Hematopoietic multipotent progenitor cell treated with erythropoietin and hydrocortisone succinate and interleukin-3 and kit ligand, for 8 days (in vitro differentiated cells): ENCODE results near the gene KRT39.
"Not testable (repeated sequence)": the region's sequence is repeated elsewhere in the genome, so short reads cannot be mapped to it uniquely, and the experiment has no call there.

Experiments used
- DNase-seq: peaks from one replicate; pipeline ENCODE4 v3.0.0-alpha.2; 2015

KRT39 gene

DNA sequence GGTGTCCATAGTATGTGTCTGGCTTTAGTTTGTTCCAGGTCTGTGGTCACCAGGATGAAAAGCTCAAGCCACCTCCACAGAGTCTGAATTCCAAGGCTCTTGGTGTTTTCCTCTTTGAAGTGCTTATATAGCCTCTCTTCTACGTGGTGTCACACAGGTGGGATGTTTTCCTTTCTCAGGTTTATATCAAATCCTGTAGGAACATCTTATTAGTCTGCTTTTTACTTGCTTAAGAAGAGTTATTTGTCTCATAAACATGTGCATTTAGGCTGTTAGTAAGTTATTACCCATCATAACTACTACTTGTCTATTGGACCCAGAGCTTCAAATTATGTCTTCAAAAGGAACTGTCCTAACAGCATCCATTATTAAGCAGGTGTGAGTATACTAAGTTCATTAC is at the start of gene KRT39:
KRT39 (minus strand) TSS at position 101 of the 400 bp plus-strand sequence; CDS start at position 9, 92 bp downstream.
- no peak for DNase-seq

DNA sequence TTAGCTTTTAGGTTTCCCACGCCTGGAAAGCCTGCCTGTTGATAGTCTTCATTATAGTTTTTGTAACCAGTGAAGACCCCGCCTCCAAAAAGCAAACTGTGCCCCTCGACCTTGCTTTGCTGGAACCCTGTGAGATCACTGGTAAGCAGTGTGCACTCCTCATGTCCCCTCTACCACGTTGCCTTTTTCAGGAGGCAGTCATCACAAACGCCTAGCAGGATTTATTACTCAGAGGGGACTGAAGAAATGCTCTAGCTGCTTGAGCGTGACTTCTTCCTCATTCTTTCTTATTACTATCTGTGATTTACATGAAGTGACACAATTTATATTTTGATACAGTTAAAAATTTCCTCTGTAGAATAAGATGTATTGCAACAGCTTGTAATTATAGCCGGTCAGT is 48.7 kb upstream of the KRT39 start:
- DNase-seq = no peak

DNA sequence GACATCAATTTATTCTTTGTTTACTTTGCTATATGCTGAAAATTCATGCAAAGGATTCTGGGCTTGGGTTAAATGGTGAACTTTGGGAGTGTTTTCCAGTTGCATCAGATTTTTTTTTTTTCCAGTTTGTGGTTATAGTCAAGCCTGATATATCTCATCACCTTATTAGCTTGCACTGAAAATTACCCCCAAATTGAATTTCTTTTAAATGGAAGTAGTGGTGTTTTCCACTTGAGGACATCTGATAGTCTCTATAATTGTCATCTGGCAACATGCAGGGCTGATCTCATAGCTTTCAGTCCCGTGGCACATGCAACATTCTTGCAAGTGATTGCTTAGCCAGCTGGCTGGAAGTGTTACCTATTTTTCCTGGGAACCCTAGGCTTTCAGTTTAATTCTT is 46.9 kb upstream of the KRT39 start:
- DNase-seq = no peak

DNA sequence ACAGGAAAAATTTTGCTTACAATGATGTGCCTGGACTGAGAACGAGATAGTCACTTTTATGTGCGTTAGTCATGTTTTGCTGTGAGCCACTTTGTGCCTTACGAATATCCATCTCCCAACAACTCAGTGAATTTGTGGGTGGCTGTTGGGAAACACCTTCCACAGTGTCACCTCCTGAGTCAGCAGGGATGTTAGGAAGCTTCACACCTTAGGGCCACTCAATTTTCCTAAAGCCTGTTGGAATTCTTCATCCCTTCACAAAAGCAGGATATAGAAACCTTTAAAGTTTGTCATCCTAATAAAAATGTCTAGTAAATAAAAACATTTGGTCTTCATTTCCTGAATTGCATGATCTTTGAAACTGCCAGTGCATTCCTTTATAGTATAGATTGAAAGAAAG is 46.4 kb upstream of the KRT39 start:
- no peak for DNase-seq

DNA sequence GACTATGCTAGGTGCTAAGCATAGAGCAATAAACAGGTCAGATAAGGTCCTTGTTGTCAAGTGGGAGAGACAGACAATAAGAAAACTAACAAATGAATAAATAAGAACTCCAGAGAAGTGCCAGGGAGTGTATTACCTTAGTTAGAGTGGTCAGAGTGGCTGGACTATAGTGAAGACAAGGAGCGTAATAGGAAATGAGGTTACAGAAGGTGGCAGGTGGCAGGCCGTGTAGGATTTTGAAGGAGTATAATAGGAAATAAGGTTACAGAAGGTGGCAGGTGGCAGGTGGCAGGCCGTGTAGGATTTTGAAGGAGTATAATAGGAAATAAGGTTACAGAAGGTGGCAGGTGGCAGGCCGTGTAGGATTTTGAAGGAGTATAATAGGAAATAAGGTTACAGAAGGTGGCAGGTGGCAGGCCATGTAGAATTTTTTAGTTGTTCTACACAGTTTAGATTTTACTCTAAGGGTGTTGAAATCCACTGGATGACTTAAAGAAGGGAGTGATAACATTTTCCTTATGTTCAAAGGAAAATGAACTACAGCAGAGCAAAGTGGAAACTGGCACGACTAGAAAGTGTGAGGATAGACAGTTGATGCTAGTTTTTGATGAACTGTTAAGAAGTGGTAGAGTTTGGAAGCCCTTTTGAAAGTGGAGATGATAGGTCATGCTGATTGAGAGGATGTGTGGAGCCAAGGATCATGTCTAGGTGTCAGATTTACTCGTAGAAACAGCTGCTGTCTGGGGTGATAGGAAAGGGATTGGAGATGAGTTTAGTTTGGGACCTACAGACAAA is 45.8 kb upstream of the KRT39 start:
- DNase-seq = no peak

DNA sequence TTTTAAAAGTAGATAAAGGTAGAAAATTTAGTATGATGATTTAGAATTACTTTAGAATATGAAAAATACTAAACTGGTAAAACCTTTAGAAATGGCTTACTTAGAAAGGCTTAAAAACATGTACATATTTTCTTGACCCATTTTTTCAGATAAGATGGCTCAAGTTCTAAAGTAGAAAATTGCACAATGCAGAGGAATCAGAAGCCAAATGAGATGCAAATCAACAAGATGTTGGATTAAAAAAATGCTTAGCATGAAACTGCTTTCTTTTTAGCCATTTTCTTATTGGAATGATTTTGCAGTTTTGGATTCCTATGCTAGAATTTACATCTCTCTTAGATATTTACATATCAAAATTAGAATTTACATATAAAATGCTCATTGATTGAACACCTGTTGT is 43.7 kb upstream of the KRT39 start:
- DNase-seq = no peak

DNA sequence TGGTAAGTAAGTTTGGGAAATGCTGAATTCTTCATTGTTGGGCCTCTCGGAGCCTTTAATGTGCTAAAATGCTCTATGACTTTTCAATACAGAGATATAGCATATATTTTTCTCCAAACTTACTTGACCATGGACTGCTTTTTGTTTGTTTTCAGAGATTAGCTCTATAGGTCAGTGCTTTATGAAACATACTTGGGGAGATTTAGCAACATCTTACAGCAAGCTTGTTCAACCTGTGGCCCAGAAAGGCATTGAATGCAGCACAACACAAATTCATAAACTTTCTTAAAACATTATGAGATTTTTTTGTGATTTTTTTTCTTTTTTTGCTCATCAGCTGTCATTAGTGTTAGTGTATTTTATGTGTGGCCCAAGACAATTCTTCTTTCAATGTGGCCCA is 43.2 kb upstream of the KRT39 start:
- no peak for DNase-seq

DNA sequence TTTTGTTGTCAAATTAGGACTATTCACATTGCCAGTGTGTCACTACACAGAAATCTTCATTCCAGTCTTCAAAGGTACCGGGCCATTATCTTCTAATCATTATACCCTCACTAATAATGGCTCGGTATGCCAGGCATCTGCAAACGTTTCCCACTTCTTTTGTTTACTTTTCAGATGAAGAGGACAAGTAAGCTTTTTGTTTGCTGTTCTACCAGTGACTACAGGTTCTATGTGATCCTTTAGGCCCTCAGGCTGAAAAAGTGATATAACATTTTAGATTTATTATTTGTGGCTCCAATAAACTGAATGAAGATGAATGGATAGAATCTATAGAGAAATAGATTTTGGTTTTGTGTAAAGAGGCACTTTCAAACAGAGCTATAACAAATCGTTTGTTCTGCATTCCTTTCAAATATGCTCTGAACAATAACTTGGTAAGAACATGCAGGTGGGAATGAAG is 42.6 kb upstream of the KRT39 start:
- no peak for DNase-seq

DNA sequence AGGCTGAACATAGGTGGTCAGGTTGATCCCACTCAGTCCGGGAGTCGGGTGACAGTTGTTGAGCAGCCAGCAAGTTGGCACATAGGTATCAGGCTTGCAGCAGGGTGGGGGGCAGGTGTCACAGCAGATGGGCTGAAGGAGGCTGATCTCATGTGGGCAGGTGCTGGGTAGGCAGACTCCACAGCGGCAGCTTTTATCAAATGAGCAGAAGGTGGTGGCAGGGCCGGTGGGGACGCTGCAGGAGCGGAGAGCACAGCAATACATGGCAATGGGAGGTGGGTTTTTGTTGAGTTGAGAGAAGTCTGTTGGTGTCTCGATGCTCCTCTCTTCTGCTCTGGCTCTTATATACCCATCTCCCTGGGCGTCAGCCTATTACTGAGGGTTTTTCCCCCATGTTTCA is 42.1 kb upstream of the KRT39 start, which contains the start of gene KRTAP3-1:
KRTAP3-1 (minus strand) TSS at position 318 of the 400 bp plus-strand sequence; CDS start at position 264, 54 bp downstream.
- DNase-seq = no peak

DNA sequence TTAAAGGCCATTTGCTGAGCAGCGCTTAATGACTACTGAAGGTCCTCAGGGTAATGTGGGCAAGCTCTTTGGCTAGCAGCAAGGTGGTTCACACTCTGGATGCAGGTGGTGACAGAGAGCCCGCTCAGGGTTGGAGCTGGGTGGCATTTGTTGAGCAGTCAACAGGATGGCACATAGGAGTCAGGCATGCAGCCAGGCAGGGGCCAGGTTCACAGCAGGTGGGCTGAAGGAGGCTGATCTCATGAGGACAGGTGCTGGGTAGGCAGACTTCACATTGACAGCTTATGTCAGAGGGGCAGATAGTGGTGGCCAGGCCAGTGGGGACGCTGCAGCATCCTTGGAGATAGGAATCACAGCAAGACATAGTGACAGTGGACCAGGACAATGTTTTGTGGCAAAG is 37.6 kb upstream of the KRT39 start:
- no peak for DNase-seq

DNA sequence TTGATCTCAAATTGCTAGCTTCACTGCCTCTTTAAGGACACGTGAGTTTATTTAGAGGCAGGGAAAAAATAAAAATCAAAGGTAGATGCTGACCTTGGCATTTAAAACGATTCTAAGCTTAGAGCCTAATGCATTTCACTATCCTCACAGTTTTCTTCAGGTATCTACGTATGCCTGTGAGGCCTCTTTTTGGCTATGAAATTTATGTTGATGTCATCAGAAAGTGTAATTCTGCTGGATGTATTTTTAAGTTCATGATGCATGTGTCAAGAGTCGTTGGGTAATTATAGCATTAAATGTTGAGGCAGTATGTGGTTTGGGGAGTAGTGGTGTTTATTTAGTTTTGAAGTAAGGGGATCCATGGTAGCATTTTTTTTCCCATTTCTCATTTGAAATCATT is 37.2 kb upstream of the KRT39 start:
- DNase-seq = no peak

DNA sequence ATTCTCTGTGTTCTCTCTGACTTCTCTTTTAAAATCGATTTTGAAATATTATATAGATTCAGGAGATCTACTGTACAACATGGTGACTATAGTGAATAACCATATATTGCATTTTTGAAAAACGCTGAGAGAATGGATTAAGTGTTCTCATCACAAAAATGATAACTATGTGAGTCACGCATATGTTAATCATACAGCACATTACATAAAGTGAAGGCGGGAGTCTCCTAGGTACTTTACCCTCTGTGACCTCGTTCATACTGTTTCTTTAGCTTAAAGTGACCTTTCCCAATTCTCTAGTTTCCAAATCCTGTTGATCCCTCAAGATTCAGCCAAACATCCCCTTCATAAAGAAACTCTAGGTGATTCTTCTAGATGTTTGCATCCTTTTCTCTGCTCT is 36.1 kb upstream of the KRT39 start:
- no peak for DNase-seq

DNA sequence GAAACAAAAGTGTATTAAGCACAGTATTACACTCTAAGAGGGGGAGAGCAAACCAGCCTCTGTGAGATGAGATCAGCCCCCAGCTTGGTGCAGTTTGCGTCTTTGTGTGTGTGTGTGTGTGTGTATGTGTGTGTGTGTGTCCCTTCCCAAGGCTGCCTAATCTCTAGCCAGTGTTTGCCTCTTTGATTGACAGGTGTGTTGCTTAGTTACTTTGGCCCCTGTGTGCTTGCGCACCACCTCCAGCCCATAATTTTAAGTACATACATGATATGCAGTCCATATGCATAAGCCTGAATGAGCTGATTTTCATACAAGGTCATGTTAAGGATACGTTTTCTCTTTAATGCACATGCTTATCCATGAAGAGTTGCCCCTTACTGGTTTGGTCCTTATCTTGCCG is 35.0 kb upstream of the KRT39 start:
- no peak for DNase-seq

DNA sequence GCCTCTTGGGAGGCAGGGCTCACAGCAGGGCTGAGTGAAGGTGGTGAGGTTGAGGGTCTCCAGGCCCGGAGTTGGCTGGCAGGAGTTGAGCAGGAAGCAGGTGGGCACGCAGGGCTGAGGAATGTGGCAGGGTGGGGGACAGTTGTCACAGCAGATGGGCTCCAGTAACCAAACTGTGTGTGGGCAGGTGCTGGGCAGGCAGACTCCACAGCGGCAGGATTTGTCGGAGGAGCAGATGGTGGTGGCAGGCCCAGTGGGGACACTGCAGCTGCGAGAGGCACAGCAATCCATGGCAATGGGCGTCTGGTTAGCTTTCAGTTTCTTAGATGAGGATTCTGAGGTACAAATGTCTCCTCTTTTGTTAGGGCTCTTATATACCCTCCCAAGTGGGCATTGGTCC is 32.8 kb upstream of the KRT39 start, which contains the start of gene KRTAP3-2:
KRTAP3-2 (minus strand) TSS at position 344 of the 400 bp plus-strand sequence; CDS start at position 291, 53 bp downstream.
- DNase-seq = not testable (repeated sequence)

DNA sequence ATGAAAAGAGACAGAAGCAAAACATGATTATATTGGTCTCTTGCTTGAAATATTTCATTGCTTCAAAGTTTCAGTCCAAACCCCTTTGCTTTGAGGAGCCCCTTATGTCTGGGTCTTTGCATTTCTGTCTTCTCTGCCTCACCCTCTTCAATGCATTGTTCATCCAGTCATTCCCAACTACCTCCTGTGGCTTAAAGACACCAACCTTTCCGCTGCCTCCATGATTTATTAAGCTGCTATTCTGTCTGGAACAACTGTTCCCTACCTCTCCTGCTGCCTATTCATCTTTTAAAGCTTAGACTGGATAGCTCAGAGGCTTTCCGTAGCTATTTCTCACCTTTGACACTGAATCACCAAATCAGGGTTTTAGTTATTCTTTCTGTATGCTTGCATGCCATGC is 30.6 kb upstream of the KRT39 start:
- DNase-seq = no peak

DNA sequence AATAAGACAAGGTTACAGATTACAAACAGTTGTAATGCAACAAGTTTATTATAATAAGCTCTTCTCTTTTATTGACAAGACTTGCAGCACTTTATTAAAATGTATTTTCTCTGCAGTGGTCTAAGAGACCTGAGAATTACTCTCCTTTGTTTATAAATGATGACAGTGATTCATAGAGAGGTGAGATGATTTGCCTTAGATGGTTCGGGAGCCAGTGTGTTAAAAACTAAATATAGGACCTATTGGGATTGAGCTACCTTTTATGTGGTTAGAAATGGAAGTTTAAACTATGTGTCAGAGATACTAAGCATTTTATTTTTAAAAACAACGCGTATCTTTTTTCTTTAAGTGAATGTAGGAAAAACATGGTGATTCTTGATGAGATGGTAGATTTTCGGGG is 30.1 kb upstream of the KRT39 start:
- DNase-seq = no peak

DNA sequence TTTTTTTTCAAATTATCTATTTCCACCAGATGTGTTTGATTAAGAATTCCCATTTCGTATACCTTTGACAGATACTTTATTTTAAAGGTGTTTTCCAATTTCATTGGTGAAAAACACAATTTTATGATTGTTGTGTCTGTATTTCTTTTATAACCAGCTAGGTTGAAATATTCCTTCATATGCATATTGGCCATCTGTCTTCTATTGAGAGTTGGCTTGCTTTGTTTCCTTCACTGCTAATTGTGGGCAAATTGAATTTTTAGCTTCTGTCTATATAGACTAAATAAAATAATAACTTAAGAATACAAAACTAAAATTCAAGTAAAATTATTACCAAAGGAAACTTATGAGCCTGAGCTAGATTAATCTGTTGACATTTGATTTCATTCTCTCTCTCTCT is 28.4 kb upstream of the KRT39 start:
- DNase-seq = no peak

DNA sequence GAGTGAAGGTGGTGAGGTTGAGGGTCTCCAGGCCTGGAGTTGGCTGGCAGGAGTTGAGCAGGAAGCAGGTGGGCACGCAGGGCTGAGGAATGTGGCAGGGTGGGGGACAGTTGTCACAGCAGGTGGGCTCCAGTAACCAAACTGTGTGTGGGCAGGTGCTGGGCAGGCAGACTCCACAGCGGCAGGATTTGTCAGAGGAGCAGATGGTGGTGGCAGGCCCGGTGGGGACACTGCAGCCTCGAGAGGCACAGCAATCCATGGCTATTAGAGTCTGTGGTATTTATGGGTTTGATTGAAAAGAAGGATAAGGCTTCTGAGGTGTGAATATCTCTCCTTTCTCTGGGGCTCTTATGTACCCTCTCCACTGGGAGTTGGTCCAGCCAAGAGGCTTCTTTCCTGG is 27.1 kb upstream of the KRT39 start, which contains the start of gene KRTAP3-3:
KRTAP3-3 (minus strand) TSS at position 326 of the 400 bp plus-strand sequence; CDS start at position 259, 67 bp downstream.
- no peak for DNase-seq

DNA sequence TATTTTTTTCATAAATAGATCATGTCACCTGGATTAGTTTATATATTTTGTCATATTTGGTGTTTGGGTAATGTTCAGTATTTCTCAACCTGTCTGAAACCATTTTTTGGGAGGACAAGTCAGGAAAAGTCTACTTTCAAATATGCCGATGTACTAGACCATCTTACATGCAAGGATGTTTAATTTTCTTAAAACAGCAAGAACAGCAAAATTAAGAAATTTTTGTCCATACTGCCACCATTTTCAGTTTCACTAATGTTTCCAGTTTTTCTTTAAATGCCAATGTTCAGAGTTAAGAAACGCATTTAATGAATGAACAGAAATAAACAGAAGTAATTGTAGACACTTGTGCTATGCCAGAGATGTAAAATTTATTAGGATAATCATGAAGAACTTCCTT is 26.3 kb upstream of the KRT39 start:
- no peak for DNase-seq

DNA sequence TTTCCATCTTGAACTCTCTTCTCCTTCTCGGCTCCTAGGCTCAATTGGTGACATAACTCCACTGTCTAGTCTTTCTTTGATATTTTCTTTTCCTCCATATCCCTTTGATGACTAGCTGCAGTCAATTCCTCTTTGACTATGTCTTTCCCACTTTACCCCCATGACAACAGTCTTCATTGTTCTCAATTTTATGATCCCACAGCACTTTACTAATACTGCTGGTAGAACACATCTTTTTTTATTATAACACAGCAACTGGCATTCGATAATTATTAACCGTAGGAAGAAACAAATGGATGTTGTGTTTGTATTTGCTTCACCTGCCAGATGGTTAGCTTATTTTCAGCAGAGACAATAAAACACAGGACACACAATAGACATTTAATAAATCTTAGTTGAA is 25.9 kb upstream of the KRT39 start:
- DNase-seq = no peak

DNA sequence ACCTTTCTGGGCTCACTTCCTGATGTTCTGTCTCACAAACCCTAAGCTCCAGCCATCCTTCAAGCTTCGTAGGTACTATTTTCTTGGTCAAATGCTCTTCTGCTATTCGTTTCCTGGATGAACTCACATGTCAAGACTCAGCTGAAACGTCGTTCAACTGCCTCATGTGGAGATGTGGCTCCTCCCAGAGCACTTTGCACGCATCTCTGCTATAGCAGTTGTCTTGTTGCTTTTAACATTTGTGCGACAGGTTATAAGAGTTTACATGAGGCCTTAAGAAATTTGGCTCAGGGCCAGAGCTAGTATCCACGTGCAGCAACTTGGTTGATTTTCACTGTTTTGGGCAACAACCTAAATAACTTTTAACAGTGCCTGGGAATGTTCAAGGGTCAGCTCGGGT is 20.2 kb upstream of the KRT39 start:
- DNase-seq = no peak

DNA sequence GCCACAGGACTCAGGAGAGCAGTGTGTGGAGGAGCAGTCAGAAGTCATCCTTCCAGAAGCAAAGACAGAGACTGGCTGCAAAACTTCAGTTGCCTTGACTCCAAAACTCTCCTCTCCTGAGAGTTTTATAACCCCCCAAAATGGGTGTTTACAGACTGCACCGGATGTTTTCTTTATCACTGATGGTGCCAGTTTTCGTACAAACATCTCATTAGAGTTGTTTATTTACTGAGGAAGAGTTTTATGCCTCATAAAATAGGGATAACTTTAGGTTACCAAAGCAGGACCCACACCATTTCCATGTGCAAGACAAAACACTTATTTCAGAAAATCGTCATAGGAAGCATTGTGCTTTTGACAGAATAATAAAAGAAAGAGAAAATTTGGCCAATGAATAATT is 17.5 kb upstream of the KRT39 start, which contains the start of gene KRT40:
KRT40 (minus strand) TSS at position 101 of the 400 bp plus-strand sequence; CDS start at position 48, 53 bp downstream.
- no peak for DNase-seq

DNA sequence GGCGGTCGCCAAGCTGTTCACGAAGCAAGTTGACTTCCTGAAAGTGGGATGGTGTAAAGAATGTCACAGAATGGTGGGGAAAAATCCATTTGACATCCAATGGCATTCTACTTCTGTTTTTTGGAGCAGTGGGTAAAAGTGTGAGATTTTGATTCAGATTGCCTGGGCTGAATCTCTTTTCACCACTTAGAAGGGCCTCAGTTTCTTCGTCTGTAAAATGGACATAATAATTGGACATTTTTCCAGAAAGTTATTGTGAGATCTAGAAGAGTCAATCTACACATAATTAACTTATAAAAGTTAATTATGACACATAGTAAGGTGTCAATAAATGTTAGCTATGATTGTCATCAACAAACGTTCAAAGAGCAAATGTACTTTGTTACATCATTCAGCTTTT is 14.4 kb upstream of the KRT39 start:
- DNase-seq = no peak

DNA sequence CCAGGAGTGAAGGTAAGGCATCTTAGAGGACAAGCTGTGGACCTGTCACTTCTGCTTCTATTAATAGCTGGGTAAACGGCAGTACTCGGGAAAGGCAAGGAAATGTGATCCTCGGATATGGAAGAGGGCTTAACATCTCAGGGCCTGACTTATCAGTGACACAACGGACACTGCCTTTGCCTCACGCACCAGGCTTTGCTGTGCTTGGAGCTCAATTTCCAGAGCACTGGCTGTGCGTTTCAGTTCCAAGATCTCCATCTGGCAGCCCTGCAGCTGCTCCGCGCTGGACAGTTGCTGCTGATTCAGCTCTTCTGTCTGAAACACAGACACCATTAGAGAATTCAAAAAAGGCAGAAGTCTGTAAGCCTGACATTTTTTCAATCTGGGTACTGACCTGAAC is 13.8 kb upstream of the KRT39 start:
- DNase-seq = no peak

DNA sequence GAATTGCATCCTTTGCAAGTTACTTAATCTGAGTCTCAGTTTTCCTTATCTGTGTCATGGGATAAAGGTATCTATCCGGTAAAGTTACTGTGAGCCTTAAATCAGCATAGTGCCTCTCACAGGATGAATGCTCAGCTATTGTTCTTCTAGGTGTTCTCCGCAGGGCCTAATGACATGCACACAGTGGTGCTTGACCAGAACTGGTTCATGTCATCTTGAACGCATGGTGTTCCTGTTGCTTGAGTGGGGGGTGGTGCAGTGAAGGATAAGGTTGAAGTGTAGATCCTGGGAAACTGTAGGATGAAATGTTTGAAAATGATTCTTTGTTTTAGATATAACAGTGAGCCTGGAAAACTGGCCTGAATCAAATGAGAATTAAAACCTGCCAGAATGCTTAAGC is 13.4 kb upstream of the KRT39 start:
- no peak for DNase-seq
